K562 (cell line): Measurements from ENCODE around the gene DACT3. TPM values are rescaled to one million over a fixed set of nuclear protein-coding genes. Genes with fewer than 3 reads are reported as not detected.

Experiments used
- CTBP1 ChIP-seq: fragments of 450-650 bp; IDR thresholded peaks from 2 replicates; pipeline ENCODE4 v1.6.1; 2016; ENCODE audit warnings: borderline replicate concordance
- FOXK2 ChIP-seq, 2 experiments: fragments of 450-650 bp; IDR thresholded peaks in 1 of 2; conservative IDR thresholded peaks in 1 of 2; 2 replicates each; pipeline ENCODE4 v1.6.1; 2016; ENCODE audit warnings: low read depth in 2 of 2, mild to moderate bottlenecking in 1 of 2
- RBM34 ChIP-seq: fragments of 200-400 bp; formaldehyde crosslinking; IDR thresholded peaks from 2 replicates; pipeline ENCODE4 v1.6.1; 2018; ENCODE audit warnings: low read length, borderline replicate concordance; ENCODE audit not compliant: insufficient read depth
- SMAD4 ChIP-seq: fragments of 250-450 bp; sonication (Bioruptor Pico); conservative IDR thresholded peaks from 2 replicates; pipeline ENCODE4 v1.8.0; 2021; ENCODE audit warnings: inconsistent platforms, mild to moderate bottlenecking, moderate library complexity
- U2AF1 ChIP-seq: fragments of 200-400 bp; formaldehyde crosslinking; optimal IDR thresholded peaks from 2 replicates; pipeline ENCODE3; 2017; ENCODE audit warnings: mild to moderate bottlenecking, low read depth, low read length, moderate library complexity
- ZFX ChIP-seq: sonication (generic); formaldehyde crosslinking; IDR thresholded peaks from 2 replicates; pipeline ENCODE4 v1.8.0; 2022; ENCODE audit warnings: mild to moderate bottlenecking, missing genetic modification reagents, moderate library complexity
- polyA plus RNA-seq, 8 experiments: library from polyadenylated mRNA; depleted of rRNA in 4 of 8; stranded (reverse) in 5 of 8; unstranded in 3 of 8; fragments of >200 nt; fragmentation: Nextera tagmentation in 2 of 8; fragmentation: Illumina TruSeq in 1 of 8; extraction: Ambion mirVana in 2 of 8; extraction: Trizol in 1 of 8; gene quantifications; 2 replicates each; pipeline versions ENCODE4 v1.2.1 to v1.2.3, GENCODE V29; 2011 to 2014; ENCODE audit warnings: inconsistent platforms in 1 of 8, missing spikeins in 1 of 8
- total RNA-seq, 7 experiments: library from RNA; depleted of rRNA in 6 of 7; stranded (reverse); fragments of >200 nt in 6 of 7; fragmentation: Illumina TruSeq in 2 of 7; extraction: Trizol in 2 of 7; gene quantifications; 2 replicates each; pipeline versions ENCODE4 v1.2.1 to v1.2.3, GENCODE V29; 2011 to 2021; ENCODE audit warnings: low replicate concordance in 1 of 7
- TF ChIP-seq, protein P1 (sequence below): fragments of 450-650 bp; IDR thresholded peaks from 2 replicates; pipeline ENCODE4 v1.6.1; 2016; ENCODE audit warnings: mild to moderate bottlenecking, moderate library complexity
- TF ChIP-seq, protein P2 (sequence below): sonication (generic); formaldehyde crosslinking; IDR thresholded peaks from 2 replicates; pipeline ENCODE4 v1.8.1; 2023; ENCODE audit warnings: missing genetic modification reagents, mild to moderate bottlenecking, borderline replicate concordance
- TF ChIP-seq, protein P3 (sequence below): IDR thresholded peaks from 3 replicates; pipeline ENCODE4 v1.6.1; 2011; ENCODE audit warnings: borderline replicate concordance, mild to moderate bottlenecking; ENCODE audit not compliant: insufficient read length, insufficient read depth

DACT3 gene
- total and polyA plus RNA-seq, 9 of the 15 experiments (the other 6 are each of a cell fraction or from before 2014, with no cell fraction given), result 0.67 to 6.5 (median 3.5) TPM

DNA sequence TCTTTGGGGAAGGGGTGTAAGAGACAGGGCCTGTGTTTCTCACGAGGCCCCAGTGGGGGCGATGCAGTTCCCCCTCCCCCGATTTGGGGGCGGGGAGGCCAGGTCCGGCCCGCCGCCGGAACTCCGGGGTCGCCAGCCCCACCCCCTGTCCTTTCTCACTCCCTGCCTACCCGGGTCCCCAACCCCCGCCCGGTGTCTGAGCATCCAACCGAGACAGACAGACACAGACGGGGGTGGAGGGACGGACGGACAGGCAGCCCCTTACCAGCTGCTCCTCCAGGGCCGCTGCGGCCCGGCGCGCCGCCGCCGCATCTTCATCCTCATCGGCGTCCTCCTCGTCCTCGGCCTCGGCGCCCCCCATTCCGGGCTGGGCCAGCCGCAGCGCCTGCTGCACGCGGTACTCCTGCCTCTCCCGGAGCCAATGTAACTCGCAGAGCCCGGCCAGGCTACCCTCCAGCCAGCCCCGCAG, 397 bp downstream of the DACT3 start (continued):
- TF ChIP-seq, protein P1, sequence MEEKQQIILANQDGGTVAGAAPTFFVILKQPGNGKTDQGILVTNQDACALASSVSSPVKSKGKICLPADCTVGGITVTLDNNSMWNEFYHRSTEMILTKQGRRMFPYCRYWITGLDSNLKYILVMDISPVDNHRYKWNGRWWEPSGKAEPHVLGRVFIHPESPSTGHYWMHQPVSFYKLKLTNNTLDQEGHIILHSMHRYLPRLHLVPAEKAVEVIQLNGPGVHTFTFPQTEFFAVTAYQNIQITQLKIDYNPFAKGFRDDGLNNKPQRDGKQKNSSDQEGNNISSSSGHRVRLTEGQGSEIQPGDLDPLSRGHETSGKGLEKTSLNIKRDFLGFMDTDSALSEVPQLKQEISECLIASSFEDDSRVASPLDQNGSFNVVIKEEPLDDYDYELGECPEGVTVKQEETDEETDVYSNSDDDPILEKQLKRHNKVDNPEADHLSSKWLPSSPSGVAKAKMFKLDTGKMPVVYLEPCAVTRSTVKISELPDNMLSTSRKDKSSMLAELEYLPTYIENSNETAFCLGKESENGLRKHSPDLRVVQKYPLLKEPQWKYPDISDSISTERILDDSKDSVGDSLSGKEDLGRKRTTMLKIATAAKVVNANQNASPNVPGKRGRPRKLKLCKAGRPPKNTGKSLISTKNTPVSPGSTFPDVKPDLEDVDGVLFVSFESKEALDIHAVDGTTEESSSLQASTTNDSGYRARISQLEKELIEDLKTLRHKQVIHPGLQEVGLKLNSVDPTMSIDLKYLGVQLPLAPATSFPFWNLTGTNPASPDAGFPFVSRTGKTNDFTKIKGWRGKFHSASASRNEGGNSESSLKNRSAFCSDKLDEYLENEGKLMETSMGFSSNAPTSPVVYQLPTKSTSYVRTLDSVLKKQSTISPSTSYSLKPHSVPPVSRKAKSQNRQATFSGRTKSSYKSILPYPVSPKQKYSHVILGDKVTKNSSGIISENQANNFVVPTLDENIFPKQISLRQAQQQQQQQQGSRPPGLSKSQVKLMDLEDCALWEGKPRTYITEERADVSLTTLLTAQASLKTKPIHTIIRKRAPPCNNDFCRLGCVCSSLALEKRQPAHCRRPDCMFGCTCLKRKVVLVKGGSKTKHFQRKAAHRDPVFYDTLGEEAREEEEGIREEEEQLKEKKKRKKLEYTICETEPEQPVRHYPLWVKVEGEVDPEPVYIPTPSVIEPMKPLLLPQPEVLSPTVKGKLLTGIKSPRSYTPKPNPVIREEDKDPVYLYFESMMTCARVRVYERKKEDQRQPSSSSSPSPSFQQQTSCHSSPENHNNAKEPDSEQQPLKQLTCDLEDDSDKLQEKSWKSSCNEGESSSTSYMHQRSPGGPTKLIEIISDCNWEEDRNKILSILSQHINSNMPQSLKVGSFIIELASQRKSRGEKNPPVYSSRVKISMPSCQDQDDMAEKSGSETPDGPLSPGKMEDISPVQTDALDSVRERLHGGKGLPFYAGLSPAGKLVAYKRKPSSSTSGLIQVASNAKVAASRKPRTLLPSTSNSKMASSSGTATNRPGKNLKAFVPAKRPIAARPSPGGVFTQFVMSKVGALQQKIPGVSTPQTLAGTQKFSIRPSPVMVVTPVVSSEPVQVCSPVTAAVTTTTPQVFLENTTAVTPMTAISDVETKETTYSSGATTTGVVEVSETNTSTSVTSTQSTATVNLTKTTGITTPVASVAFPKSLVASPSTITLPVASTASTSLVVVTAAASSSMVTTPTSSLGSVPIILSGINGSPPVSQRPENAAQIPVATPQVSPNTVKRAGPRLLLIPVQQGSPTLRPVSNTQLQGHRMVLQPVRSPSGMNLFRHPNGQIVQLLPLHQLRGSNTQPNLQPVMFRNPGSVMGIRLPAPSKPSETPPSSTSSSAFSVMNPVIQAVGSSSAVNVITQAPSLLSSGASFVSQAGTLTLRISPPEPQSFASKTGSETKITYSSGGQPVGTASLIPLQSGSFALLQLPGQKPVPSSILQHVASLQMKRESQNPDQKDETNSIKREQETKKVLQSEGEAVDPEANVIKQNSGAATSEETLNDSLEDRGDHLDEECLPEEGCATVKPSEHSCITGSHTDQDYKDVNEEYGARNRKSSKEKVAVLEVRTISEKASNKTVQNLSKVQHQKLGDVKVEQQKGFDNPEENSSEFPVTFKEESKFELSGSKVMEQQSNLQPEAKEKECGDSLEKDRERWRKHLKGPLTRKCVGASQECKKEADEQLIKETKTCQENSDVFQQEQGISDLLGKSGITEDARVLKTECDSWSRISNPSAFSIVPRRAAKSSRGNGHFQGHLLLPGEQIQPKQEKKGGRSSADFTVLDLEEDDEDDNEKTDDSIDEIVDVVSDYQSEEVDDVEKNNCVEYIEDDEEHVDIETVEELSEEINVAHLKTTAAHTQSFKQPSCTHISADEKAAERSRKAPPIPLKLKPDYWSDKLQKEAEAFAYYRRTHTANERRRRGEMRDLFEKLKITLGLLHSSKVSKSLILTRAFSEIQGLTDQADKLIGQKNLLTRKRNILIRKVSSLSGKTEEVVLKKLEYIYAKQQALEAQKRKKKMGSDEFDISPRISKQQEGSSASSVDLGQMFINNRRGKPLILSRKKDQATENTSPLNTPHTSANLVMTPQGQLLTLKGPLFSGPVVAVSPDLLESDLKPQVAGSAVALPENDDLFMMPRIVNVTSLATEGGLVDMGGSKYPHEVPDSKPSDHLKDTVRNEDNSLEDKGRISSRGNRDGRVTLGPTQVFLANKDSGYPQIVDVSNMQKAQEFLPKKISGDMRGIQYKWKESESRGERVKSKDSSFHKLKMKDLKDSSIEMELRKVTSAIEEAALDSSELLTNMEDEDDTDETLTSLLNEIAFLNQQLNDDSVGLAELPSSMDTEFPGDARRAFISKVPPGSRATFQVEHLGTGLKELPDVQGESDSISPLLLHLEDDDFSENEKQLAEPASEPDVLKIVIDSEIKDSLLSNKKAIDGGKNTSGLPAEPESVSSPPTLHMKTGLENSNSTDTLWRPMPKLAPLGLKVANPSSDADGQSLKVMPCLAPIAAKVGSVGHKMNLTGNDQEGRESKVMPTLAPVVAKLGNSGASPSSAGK, result peak; percentile 80
- 0 out of 2 replicates have a peak, but pooled peaks have one; percentile 0 for TF ChIP-seq CTBP1
- TF ChIP-seq, protein P2, sequence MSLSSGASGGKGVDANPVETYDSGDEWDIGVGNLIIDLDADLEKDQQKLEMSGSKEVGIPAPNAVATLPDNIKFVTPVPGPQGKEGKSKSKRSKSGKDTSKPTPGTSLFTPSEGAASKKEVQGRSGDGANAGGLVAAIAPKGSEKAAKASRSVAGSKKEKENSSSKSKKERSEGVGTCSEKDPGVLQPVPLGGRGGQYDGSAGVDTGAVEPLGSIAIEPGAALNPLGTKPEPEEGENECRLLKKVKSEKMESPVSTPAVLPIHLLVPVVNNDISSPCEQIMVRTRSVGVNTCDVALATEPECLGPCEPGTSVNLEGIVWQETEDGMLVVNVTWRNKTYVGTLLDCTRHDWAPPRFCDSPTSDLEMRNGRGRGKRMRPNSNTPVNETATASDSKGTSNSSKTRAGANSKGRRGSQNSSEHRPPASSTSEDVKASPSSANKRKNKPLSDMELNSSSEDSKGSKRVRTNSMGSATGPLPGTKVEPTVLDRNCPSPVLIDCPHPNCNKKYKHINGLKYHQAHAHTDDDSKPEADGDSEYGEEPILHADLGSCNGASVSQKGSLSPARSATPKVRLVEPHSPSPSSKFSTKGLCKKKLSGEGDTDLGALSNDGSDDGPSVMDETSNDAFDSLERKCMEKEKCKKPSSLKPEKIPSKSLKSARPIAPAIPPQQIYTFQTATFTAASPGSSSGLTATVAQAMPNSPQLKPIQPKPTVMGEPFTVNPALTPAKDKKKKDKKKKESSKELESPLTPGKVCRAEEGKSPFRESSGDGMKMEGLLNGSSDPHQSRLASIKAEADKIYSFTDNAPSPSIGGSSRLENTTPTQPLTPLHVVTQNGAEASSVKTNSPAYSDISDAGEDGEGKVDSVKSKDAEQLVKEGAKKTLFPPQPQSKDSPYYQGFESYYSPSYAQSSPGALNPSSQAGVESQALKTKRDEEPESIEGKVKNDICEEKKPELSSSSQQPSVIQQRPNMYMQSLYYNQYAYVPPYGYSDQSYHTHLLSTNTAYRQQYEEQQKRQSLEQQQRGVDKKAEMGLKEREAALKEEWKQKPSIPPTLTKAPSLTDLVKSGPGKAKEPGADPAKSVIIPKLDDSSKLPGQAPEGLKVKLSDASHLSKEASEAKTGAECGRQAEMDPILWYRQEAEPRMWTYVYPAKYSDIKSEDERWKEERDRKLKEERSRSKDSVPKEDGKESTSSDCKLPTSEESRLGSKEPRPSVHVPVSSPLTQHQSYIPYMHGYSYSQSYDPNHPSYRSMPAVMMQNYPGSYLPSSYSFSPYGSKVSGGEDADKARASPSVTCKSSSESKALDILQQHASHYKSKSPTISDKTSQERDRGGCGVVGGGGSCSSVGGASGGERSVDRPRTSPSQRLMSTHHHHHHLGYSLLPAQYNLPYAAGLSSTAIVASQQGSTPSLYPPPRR (CRISPR knock-in tag), result no peak
- 0 out of 2 replicates have a peak, but pooled peaks have one; percentile 25 for TF ChIP-seq SMAD4 (CRISPR knock-in tag)
- TF ChIP-seq, protein P3, sequence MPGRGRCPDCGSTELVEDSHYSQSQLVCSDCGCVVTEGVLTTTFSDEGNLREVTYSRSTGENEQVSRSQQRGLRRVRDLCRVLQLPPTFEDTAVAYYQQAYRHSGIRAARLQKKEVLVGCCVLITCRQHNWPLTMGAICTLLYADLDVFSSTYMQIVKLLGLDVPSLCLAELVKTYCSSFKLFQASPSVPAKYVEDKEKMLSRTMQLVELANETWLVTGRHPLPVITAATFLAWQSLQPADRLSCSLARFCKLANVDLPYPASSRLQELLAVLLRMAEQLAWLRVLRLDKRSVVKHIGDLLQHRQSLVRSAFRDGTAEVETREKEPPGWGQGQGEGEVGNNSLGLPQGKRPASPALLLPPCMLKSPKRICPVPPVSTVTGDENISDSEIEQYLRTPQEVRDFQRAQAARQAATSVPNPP, result no peak
- peak; percentile 50 for TF ChIP-seq U2AF1
- TF ChIP-seq RBM34, result 0 out of 2 replicates have a peak, but pooled peaks have one; percentile 1
- peak; percentile 36; the same call in 1 of the 2 replicates for TF ChIP-seq ZFX
- no peak for TF ChIP-seq FOXK2 (conservative IDR thresholded peaks at IDR 0.05 in 1 of 2, IDR thresholded peaks at IDR 0.05 in 1 of 2; ENCODE audit: low read depth in 2 of 2)
